GM12878 (cell line): ENCODE measurements around the gene LSM14B. TPM values are rescaled to one million over a fixed set of nuclear protein-coding genes. Genes with fewer than 3 reads are reported as not detected.

Experiments used
- ATF2 ChIP-seq: IDR thresholded peaks from 2 replicates; pipeline ENCODE4 v1.6.1; 2012; ENCODE audit warnings: low read length, inconsistent platforms
- ATF3 ChIP-seq: IDR thresholded peaks from 2 replicates; pipeline ENCODE4 v1.6.1; 2011; ENCODE audit warnings: low read depth, mild to moderate bottlenecking, low read length, moderate library complexity, borderline replicate concordance; ENCODE audit errors: extremely low read depth
- BACH1 ChIP-seq: fragments of 450-650 bp; IDR thresholded peaks from 2 replicates; pipeline ENCODE4 v1.6.1; 2017; ENCODE audit warnings: mild to moderate bottlenecking, borderline replicate concordance
- BMI1 ChIP-seq: fragments of 450-650 bp; IDR thresholded peaks from 2 replicates; pipeline ENCODE4 v1.6.1; 2016; ENCODE audit warnings: mild to moderate bottlenecking, moderate library complexity, borderline replicate concordance
- CBX5 ChIP-seq: sonication (generic); IDR thresholded peaks from 2 replicates; pipeline ENCODE4 v1.6.1; 2016; ENCODE audit warnings: low read depth, moderate library complexity, mild to moderate bottlenecking, inconsistent platforms
- CEBPZ ChIP-seq: fragments of 150-350 bp; IDR thresholded peaks from 2 replicates; pipeline ENCODE4 v1.6.1; 2016; ENCODE audit warnings: low read depth, low read length
- ETV6 ChIP-seq, 2 experiments: fragments of 450-650 bp in 1 of 2; IDR thresholded peaks in 1 of 2; conservative IDR thresholded peaks in 1 of 2; 2 replicates each; pipeline ENCODE4 v1.6.1; 2014; ENCODE audit warnings: antibody characterized with exemption in 1 of 2, borderline replicate concordance in 1 of 2, low read depth in 1 of 2, mild to moderate bottlenecking in 1 of 2, moderate library complexity in 1 of 2
- GATAD2B ChIP-seq: fragments of 450-650 bp; conservative IDR thresholded peaks from 2 replicates; pipeline ENCODE4 v1.6.1; 2017; ENCODE audit warnings: low read depth, mild to moderate bottlenecking, moderate library complexity
- IRF3 ChIP-seq: fragments of 450-650 bp; IDR thresholded peaks from 2 replicates; pipeline ENCODE4 v1.6.1; 2014; ENCODE audit warnings: mild to moderate bottlenecking
- KDM1A ChIP-seq: fragments of 200-600 bp; sonication (generic); IDR thresholded peaks from 2 replicates; pipeline ENCODE4 v1.6.1; 2016; ENCODE audit warnings: borderline replicate concordance
- LARP7 ChIP-seq: fragments of 450-650 bp; IDR thresholded peaks from 2 replicates; pipeline ENCODE4 v1.6.1; 2017; ENCODE audit warnings: mild to moderate bottlenecking
- NBN ChIP-seq: fragments of 450-650 bp; IDR thresholded peaks from 2 replicates; pipeline ENCODE4 v1.6.1; 2016
- PRDM15 ChIP-seq: fragments of 450-650 bp; formaldehyde crosslinking; IDR thresholded peaks from 2 replicates; pipeline ENCODE4 v1.4.0; 2020; ENCODE audit warnings: mild to moderate bottlenecking, moderate library complexity
- SRF ChIP-seq, 2 experiments: IDR thresholded peaks; 2 replicates each; pipeline ENCODE4 v1.6.1; 2011; ENCODE audit warnings: low read depth in 2 of 2, low read length in 2 of 2, mild to moderate bottlenecking in 1 of 2, moderate library complexity in 1 of 2
- TCF3 ChIP-seq: IDR thresholded peaks from 2 replicates; pipeline ENCODE4 v1.6.1; 2012; ENCODE audit warnings: low read depth, mild to moderate bottlenecking, low read length, borderline replicate concordance; ENCODE audit not compliant: insufficient read depth
- USF2 ChIP-seq: IDR thresholded peaks from 2 replicates; pipeline ENCODE4 v1.6.1; 2011; ENCODE audit warnings: low read depth, low read length, improper control_type of control experiment, borderline replicate concordance
- polyA plus RNA-seq, 11 experiments: library from polyadenylated mRNA; depleted of rRNA in 4 of 11; unstranded in 6 of 11; stranded (reverse) in 5 of 11; fragments of >200 nt; fragmentation: Nextera tagmentation in 4 of 11; fragmentation: Illumina TruSeq in 1 of 11; extraction: Ambion mirVana in 4 of 11; extraction: Trizol in 1 of 11; gene quantifications; 1 replicate in 1 of 11; 2 replicates in 10 of 11; pipeline versions ENCODE4 v1.2.1 to v1.2.3, GENCODE V29; 2011 to 2016; ENCODE audit warnings: inconsistent platforms in 2 of 11, missing spikeins in 2 of 11, low read depth in 1 of 11
- total RNA-seq, 4 experiments: library from RNA; depleted of rRNA in 3 of 4; stranded (reverse); fragments of >200 nt in 3 of 4; fragmentation: Illumina TruSeq in 1 of 4; extraction: Trizol in 1 of 4; gene quantifications; 2 replicates each; pipeline versions ENCODE4 v1.2.1 to v1.2.3, GENCODE V29; 2013 to 2021

Gene LSM14B
- total and polyA plus RNA-seq, 10 of the 15 experiments (the other 5 are each of a cell fraction or from before 2014, with no cell fraction given): 0.56 to 34.3 (median 15.6) TPM

GRCh38 chr20:62182469-62183425 is 60.5 kb downstream of the LSM14B start, which contains the start of gene MTG2 (continued):
- TF ChIP-seq ATF3: peak; percentile 67; the same call in 1 of the 2 replicates
- peak; percentile 85 for TF ChIP-seq GATAD2B
- TF ChIP-seq KDM1A: no peak
- no peak for TF ChIP-seq BMI1
- peak; percentile 56 to 85; a peak in 3 of 4 replicates for TF ChIP-seq SRF (IDR thresholded peaks at IDR 0.05; ENCODE audit: low read depth in 2 of 2, low read length in 2 of 2)
- TF ChIP-seq CBX5: no peak
- peak; percentile 71 for TF ChIP-seq NBN
- TF ChIP-seq BACH1: peak; percentile 69; the same call in 1 of the 2 replicates
- no peak for TF ChIP-seq PRDM15
- no peak for TF ChIP-seq ETV6 (conservative IDR thresholded peaks at IDR 0.05 in 1 of 2, IDR thresholded peaks at IDR 0.05 in 1 of 2; ENCODE audit: borderline replicate concordance in 1 of 2, low read depth in 1 of 2)
- TF ChIP-seq IRF3: no peak
- TF ChIP-seq ATF2: no peak; the same call in 1 of the 2 replicates
- TF ChIP-seq USF2: no peak
- TF ChIP-seq CEBPZ: no peak
- peak; percentile 95 for TF ChIP-seq LARP7
- 0 out of 2 replicates have a peak, but pooled peaks have one; percentile 51 for TF ChIP-seq TCF3
